ENCODE results near the gene STEAP3.

STEAP3 gene

DNA sequence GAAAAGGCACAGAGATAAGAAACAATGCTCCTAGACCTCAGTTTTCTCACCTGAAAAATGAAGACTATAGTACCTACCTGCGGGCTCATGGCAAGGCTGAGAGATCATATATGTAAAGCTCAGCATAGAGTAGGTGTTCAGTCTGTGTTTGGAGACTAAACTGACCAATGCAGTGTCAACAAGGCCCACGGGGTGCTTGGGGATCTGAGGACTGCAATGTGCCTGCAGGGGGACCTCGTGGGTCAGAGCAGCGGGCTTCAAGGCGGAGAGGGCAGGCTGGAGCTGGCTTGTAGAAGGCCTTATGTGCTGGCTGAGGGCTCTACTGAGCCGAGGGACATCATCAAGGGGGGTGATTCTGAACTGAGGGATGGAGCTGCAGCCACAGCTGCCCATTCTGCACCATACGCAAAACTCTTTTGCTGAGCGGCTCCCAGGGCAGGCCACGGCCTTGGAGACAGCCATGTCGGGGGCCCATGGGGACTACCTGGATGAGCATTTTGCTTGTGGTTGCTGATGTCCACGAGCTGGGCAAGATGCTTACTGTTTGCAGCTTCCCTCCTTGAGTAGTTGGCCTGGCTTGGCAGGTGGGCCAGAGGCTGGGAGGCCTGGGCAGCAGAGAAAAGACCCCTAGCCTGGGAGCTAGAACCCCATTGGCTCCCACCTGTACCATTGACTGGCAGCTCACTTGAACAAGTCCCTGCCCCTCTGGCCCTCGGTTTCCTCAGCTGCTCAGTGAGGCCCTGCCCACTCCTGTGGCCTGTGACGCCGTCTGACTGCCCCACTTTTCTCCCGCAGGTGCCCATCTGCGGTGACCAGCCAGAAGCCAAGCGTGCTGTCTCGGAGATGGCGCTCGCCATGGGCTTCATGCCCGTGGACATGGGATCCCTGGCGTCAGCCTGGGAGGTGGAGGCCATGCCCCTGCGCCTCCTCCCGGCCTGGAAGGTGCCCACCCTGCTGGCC lies 23.5 kb downstream of the STEAP3 start:
- no peak for DNase-seq (ENCODE audit: low read depth)

DNA sequence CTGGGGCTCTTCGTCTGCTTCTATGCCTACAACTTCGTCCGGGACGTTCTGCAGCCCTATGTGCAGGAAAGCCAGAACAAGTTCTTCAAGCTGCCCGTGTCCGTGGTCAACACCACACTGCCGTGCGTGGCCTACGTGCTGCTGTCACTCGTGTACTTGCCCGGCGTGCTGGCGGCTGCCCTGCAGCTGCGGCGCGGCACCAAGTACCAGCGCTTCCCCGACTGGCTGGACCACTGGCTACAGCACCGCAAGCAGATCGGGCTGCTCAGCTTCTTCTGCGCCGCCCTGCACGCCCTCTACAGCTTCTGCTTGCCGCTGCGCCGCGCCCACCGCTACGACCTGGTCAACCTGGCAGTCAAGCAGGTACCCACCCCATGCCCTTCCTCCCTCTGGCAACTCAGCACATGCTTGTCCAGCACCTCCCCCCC lies 24.2 kb downstream of the STEAP3 start:
- no peak for DNase-seq (ENCODE audit: low read depth)

DNA sequence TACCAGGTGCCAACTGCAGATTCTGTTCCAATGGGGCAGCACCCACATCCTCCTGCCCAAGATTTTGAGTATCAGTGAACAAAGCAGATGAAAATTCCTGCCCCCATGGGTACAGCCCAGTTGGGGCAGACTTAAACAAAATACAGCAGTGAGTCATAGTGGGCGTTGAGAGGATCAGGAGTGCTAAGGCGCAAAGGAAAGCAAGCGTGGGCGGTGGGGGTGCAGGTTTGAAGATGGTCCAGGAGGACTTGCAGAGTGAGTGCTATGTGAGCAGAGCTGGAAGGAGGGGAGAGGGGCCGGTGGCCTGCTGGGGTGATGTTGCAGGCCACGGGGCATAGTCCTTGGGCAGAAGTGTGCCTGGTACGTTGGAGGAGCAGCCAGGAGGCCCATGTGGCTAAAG lies 24.7 kb downstream of the STEAP3 start:
- no peak for DNase-seq (ENCODE audit: low read depth)

DNA sequence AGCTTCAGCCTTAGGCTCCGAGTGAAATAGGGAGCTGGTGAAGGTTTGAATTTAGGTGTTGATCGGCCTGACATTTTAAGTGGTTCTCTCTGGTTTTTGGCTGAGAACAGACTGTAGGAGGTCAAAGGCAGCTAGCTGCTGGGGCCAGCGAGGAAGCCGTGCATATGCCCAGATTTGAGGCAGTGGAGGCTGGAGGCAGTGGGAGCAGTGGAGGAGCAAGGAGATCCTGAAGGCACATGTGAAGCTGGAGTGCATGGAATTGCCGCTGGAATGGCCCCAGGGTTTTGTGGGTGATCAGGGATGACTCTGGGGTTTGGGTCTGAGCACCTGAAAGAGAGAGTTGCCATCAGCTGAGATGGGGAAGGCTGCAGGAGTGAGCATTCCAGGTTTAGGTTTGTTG lies 25.1 kb downstream of the STEAP3 start:
- no peak for DNase-seq (ENCODE audit: low read depth)

DNA sequence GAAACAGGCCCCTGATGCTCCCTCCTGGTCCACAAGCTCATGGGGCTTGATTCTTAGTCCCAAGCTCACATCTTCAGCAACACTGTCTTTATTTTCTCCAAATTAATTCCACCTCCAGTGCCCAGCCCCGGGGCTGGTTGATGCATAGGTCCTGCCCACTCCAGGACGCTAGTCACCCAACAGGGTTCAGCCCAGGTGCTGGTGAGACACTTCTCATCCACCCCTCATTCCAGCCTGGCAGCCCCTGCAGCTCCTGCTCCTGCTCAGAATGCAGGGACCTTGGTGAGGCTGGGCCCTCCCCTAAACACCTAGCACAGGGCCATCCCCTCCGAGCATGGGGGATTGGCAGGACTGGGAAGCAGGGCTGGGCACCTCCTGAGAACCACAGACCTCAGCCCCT lies 25.7 kb downstream of the STEAP3 start:
- no peak for DNase-seq (ENCODE audit: low read depth)

DNA sequence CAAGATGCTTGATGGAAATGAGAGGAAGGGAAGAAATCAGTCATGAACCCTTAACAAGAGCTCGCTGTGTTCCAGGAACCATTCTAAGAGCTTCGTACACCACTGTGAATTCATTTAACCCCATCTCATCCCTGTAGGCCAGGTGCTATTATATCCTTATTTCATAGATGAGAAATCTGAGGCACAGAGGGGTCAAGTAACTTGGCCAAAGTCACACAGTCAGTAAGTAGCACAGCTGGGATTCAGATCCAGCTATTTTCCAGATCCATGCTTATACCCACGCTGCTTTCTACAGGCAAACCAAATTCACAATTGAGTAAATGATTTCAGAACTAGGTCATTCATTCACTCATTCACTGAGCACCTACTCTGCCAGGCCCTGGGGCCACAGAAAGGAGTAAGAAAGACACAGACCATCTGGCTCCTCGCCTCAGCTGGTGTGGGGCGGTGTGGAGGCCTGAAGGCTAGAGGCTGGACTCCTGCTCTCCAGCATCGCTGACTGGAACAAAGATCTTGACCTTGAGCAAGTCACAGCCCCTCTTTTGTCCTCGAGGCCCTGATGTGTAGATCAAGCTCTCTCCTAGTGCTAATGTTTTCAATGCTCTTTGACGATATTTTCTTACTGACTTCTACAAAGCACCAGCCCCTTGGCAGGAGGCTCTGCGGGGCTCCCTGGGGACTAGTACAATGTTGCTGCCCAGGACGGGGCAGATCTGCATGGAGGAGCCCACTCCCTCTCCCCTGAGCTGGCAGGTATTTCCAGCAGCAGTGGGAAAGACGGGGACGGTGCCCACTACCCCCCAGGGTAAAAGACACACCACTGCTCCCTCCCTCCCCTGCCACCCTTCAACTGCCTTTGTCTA lies 26.5 kb downstream of the STEAP3 start:
- DNase-seq (ENCODE audit: low read depth), result no peak

DNA sequence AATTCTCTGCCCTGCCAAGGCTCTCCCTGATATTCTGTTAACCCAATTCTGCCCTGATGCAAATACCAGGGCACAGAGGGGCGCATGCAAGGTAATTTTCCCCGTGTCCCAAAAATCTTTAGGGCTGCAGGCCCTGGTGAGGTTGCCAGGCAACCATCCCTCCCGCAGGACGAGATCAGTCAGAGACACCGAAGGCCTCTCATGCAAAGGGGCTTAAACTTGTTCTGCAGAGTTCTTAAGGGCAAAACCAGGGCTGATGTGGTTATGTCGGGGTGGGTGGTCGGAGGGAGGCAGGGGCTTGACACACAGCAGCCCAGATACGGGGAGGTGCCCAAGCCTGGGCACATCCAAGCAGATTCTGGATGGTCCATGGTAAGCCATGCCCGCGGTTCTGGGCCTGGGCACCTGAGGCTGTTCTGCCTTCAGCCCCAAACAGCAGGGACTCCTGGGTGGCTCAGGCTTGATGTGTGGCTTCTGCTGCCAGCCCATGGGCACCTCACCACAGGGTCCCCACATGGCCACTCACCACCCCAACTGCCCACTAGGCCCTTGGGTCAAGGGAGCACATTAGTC lies 27.2 kb downstream of the STEAP3 start:
- DNase-seq (ENCODE audit: low read depth), result no peak

DNA sequence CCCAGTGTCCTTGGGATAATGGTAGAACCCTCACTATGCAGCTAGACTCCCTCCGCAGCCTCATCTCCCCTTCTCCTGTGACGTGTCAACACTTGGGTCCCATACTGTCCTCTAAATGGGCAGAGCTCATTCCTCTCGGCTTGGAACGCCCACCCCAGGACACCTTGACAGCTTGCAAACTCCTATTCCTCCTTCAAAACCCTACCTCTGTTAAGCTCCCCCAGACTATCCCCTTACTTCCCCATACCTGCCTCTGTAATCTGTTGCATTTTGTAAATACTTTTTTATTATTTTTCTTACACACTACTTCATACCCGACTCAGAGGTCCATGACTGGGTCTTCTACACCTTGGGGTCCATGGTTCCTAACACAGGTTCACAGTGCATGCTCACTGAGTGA lies 28.0 kb downstream of the STEAP3 start:
- DNase-seq (ENCODE audit: low read depth), result no peak

DNA sequence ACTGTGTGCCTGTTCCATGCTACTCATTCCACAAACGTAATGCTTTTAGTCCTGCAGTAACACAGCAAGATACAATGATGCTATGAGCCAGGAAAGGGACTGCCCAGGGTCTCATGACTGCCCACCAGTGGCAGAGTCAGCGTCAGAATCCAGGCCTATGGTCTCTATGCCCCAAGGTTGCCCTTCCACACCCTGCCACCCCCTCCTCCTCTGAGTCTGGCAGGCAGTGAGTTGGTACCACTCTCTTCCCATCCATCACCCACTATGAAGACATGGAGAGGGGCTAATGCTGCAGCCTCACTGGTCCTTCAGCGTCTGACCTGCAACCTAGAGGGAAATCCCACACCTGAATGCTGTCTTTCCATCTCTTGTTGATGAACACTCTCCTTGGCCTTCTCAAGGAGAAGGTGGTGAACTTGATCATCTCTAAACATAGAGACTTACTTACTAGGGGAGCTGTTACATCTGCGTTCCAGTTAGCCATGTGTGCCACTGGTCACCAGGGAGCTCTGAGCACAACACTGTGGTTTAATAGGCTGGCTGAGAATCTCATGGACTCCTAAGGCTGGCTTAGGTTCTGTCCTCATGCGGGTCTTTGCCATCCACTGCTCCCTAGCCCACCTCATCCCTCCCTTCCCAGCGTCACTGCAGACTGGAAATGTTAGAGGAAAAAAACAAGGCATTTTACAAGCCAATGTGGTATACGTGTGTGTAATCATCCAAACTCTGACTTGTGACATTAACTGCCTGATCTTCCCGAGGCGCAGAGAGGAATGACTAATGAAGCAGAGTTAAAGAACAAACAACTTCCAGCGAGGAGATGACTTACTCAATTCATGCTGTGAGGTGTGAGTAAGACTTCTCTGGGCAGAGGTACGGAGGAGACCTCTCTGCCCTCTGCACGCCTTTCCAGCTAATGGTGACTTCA lies 28.8 kb downstream of the STEAP3 start:
- no peak for DNase-seq (ENCODE audit: low read depth)

DNA sequence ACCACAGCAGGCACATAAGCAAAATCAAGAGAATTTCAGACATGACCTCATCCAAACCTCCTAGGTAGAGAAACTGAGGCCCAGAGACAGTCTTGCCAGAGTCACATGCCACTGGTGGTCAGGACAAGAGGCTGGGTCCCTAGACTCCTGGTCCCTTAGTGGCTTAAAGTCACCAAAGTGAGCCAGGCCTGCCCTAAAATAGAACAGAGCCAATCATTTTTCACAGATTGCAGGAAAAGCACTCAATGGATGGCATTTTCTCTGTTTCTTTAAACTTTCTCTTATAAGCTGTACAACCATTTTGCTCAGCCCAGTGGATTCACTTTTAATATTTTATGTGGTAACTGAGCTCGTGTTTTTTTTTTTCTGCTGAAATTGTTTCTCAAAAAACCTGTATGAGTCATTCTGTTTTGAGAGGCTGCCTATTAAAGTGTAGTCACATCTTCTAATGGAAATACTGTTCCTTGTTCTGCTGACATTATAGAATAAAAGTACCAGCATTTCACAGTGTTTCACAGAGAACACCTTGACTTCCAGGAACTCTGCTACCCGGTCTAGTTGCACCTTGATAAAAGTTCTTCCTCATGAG lies 29.6 kb downstream of the STEAP3 start:
- DNase-seq (ENCODE audit: low read depth), result no peak

DNA sequence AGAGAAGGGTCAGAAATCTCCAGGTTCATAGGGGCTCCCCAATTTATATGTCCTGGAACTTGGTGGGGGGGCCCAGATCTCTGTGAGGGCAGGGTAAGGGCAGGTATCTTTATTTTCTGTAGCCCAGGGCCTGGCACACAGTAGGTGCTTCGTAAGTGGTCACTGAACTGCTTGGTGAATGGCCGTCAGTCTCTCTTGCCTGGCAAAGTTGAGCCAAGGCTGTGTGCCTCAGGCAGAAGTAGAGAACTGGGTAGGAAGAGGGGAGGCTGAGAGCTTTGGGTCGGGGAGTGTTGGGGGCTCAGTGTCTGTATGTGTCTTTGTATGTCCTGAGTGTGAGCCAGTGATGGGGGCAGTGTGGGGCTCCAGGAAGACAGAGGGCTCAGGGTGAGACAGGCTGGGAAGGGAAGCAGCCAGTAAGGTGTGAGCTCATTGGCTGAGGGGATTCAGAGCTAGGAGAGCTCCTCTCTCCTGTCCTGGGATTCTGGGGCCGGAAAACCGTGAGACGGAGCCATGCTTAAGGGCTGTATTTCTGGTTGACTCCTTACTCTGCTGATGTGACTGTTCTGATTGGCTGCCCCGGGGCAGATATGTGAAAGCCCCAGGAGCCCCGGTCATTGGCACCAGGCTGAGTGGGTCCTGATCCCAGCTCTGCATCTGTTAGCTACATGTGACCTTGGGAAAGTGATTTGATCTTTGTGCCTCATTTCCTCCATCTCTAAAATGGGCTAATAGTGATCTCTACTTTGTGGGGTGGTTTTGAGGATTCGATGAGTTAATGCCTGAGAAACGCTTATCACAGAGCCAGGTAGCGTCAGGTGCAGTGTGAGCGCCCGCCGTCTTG lies 30.3 kb downstream of the STEAP3 start:
- DNase-seq (ENCODE audit: low read depth), result no peak

DNA sequence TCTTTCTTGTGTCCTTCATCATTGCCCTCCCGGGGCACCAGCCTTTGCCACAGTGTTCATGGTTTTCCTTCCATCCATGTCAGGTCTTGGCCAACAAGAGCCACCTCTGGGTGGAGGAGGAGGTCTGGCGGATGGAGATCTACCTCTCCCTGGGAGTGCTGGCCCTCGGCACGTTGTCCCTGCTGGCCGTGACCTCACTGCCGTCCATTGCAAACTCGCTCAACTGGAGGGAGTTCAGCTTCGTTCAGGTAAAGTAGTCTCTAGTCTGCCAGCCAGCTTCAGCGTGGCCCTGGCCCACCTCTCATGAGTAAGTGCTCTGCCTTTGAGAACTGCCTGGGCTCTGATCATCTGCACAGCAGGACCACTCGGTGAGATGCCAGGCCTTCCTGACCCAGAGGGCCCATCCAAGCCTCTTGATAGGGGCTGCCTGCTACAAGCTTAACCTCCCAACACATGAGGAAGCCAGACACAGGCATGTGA lies 31.0 kb downstream of the STEAP3 start:
- no peak for DNase-seq (ENCODE audit: low read depth)

DNA sequence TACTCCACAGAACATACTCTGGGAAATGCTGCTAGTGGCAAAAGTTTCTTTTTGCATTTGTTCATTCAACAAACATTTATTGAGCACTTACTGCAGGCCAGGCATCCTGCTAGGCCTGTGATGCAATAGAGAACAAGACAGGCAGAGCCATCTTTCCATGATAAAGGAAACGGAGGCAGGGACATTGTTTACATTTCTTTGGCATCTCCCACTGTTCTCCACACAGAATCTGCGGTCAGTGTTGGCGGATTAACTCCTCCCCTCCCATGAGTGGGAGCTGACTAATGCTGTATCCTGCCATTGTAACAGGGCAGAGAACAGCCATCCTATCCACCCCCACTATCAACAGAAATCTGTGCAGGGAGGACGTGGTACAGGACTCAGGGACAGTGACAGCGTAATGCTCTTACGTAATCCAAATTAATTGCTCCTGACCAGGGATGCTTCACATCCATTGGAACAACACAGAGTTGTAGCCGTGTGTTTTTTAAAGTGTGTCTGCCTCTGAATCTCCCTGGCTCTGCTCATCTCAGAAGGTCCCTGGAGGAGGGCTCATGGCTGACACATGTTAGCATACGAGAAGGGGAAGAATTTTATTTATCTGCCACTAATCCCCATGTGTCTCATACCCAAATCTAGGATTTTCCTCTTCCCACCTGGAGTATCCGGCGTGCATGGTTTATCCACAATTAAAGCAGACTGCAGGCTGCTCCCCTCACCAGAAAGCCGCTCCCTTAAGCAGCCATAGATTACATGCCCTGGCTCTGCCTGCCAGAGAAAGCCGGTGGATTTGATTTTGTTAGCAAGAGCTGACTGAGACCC lies 32.3 kb downstream of the STEAP3 start:
- DNase-seq (ENCODE audit: low read depth), result no peak

DNA sequence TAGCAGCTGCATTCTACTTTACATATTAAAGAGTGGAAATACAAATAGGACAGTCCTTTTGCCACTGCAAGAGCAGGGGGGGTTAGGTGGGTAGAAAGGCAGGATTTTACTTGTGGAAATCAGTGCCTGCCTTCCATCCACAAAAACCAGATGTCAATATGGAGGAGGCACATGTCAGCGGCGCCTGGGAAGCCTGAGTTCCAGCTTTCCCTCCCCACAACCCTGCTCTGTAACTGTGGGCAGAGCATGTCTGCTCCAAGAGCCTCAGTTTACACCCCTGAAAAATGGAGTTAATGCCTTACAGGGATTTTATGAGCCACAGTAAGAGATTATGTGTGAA lies 32.9 kb downstream of the STEAP3 start:
- DNase-seq (ENCODE audit: low read depth), result no peak

DNA sequence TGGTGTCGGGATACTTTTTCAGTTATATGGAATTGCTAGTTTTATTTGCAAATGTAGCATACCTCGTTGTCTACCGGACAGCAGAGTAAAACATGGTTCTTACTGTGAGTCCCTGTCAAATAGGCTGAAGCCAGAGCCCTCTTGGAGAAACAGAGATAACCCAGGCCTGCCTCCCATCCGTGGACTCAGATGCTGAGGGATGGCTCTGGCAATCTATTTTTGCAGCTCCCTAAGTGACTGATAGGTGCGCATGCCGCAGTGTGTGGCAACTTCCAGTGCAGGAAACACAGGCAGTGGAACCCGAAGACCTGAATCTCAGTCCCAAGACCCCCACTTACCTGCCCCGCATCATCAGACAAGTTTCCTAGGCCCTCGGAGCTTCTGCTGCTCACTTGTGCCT lies 33.6 kb downstream of the STEAP3 start:
- no peak for DNase-seq (ENCODE audit: low read depth)

DNA sequence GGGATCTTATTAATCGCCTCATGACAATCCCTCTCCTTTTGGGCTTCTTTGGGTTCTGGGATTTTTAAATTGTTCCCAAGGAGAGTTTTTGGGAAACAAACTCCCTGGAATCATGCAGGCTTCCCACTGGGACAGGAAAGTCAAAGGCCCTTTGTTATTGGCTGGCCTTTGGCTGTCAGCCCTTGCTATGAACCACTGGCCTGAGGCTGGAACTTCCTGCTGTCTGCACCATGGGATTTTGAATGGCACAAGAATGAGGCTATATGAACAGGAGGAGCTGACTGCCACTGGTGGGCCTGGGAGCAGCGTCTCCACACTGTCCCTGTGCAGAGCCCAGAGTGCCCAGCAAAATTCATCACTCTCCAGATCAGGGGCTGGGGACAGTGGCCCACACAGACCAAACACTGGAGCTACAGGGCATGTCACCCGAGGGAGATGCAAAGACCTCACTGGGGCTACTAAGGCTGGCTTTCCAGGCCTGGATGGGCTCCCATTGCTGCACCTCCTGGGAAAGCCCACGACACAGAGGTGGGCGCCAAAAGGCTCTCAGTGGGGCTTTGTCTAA lies 35.7 kb downstream of the STEAP3 start:
- no peak for DNase-seq (ENCODE audit: low read depth)

DNA sequence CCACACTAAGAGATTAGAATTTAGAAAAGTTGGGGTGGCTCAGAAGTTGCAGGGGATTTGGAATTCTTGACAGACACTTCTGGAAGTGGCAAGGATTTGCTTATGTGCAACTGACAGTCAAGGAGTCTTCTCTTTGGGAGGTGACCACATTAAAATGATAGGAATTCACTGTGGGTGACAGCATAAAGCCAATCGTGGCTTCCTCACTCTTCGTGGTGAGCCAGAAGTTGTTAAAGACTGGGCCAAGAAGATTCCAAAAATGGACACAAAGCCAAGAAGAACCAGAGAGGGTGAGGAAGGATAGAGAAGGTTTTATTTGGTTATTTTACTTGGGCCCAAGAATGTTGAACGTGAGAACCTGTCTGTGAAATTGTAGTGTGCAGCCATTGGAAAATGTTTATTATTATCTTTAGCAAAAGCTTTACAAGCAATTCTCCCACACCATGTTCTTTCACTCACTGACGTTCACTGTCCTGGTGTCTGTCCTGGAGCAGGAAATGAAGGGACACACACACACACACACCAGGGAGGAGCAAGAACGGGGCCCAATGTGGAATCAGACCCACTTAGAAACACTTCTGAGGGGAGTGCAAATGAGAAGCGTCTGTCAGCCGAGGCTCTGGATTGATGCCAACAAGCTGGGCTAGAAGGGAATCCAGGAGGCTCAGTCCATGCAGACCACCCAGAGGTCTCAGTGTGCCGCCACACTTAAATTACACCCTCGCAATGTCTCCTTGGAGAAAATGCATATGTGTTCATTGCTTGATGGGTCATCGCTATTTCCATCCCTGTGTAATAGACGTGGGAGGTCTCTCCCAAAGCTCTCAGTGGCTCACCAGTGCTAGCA lies 37.2 kb downstream of the STEAP3 start:
- no peak for DNase-seq (ENCODE audit: low read depth)
